Measurements from ENCODE around the gene RANBP1. TPM values are rescaled to one million over a fixed set of nuclear protein-coding genes. Genes with fewer than 3 reads are reported as not detected.

Gene RANBP1
- total and polyA plus RNA-seq, 11 donors = 29.3 to 85.3 (median 41.5) TPM

GRCh38 chr22:20106205-20106848 lies 9.6 kb upstream of the RANBP1 start:
- 81 to 90% (median 86%) methylated on average over 10 to 20 of the region's 20 CpGs for WGBS, 4 donors
- TF ChIP-seq CTCF (IDR thresholded peaks at IDR 0.05) = no peak
- no peak for TF ChIP-seq POLR2A (IDR thresholded peaks at IDR 0.05)
- peaks cover 0 to 97% (median 94%) of the 10 kb centered on the region in 9 donors for H3K36me3 ChIP-seq
- H3K4me1 ChIP-seq = peaks cover 0 to 3% (median 0%) of the 10 kb centered on the region in 12 donors
- H3K4me3 ChIP-seq = no peak overlapping the region
- no peaks in the 10 kb centered on the region for H3K9me3 ChIP-seq
- peak in 2 of 5 donors; percentile 13 to 60 for DNase-seq
- ATAC-seq = no peak
- no peak overlapping the region for H3K27ac ChIP-seq
- no peaks in the 10 kb centered on the region for H3K27me3 ChIP-seq
- intact Hi-C loops (cut with DNase I) = loop anchor here in 1 of 10 donors (10.0 kb wide), 1 partner anchor 132 kb away; no protein-coding TSS in a partner anchor

GRCh38 chr22:20106849-20107237 lies 9.1 kb upstream of the RANBP1 start:
- H3K4me3 ChIP-seq = no peak overlapping the region
- no peak overlapping the region for H3K27ac ChIP-seq
- ATAC-seq = no peak
- H3K9me3 ChIP-seq = no peaks in the 10 kb centered on the region
- DNase-seq = peak in 2 of 5 donors; percentile 13 to 37
- intact Hi-C loops (cut with DNase I) = loop anchor here in 1 of 10 donors (10.0 kb wide), 1 partner anchor 132 kb away; no protein-coding TSS in a partner anchor
- TF ChIP-seq POLR2A (IDR thresholded peaks at IDR 0.05) = no peak
- no peak for TF ChIP-seq CTCF (IDR thresholded peaks at IDR 0.05)
- 89 to 95% (median 92%) methylated on average over 6 to 10 of the region's 10 CpGs for WGBS, 4 donors
- H3K4me1 ChIP-seq = peaks cover 0 to 8% (median 0%) of the 10 kb centered on the region in 12 donors
- H3K36me3 ChIP-seq = peaks cover 0 to 96% (median 93%) of the 10 kb centered on the region in 9 donors
- no peaks in the 10 kb centered on the region for H3K27me3 ChIP-seq

GRCh38 chr22:20107471-20107901 lies 8.4 kb upstream of the RANBP1 start:
- no peak for ATAC-seq
- 94 to 98% (median 94%) methylated on average over 6 to 7 of the region's 7 CpGs for WGBS, 4 donors

More at GRCh38 chr22:20107471-20107901, 8.4 kb upstream of the RANBP1 start:
- Histone ChIP-seq H3K36me3 (peaks cover 0 to 96% (median 93%) of the 10 kb centered on the region in 9 donors), H3K4me3 (no peak overlapping the region), H3K27me3 (no peaks in the 10 kb centered on the region), H3K9me3 (no peaks in the 10 kb centered on the region), H3K27ac (no peak overlapping the region), H3K4me1 (peaks cover 0 to 15% (median 0%) of the 10 kb centered on the region in 12 donors)
- intact Hi-C loops (cut with DNase I) = loop anchor here in 1 of 10 donors (10.0 kb wide), 1 partner anchor 133 kb away; no protein-coding TSS in a partner anchor
- DNase-seq = peak in 2 of 5 donors; percentile 6 to 44
- no peak for TF ChIP-seq CTCF (IDR thresholded peaks at IDR 0.05)
- no peak for TF ChIP-seq POLR2A (IDR thresholded peaks at IDR 0.05)
